Stimulated activated CD4-positive, alpha-beta T cell treated with anti-CD3 and anti-CD28 coated beads, Interleukin-4, amount 100 ng/mL, for 1 hour (primary cell): ENCODE results near the gene MRPL49.

ENCODE experiments used
- DNase-seq: peaks from one replicate; pipeline ENCODE4 v3.0.0-alpha.2; 2020

The MRPL49 gene

GRCh38 chr11:65121865-65122696 lies at the start of gene MRPL49, which contains the start of gene FAU:
MRPL49 (plus strand) TSS chr11:65122321; CDS start chr11:65122347, 26 bp downstream.
FAU (minus strand) TSS chr11:65122134; CDS start chr11:65121813, 321 bp downstream.
- peak; percentile 99 for DNase-seq

- DNase-seq = no peak
These were observed 49.5 kb upstream of the MRPL49 start for GRCh38 chr11:65072631-65072966.

GRCh38 chr11:65077451-65077850 lies 44.7 kb upstream of the MRPL49 start:
- no peak for DNase-seq

- peak; percentile 75 for DNase-seq
These were observed 44.0 kb upstream of the MRPL49 start for GRCh38 chr11:65078151-65078550.

- DNase-seq = no peak
These were observed 43.3 kb upstream of the MRPL49 start for GRCh38 chr11:65078786-65079342.

- no peak for DNase-seq
These were observed 38.8 kb upstream of the MRPL49 start for GRCh38 chr11:65083134-65083833.

GRCh38 chr11:65083834-65084597 lies 38.1 kb upstream of the MRPL49 start, which contains the start of the genes CDCA5 and ZFPL1:
CDCA5 (minus strand) TSS chr11:65084040; CDS start chr11:65083978, 62 bp downstream.
ZFPL1 (plus strand) TSS chr11:65084222; CDS start chr11:65084699, 477 bp downstream.
- DNase-seq = peak; percentile 94

GRCh38 chr11:65084598-65085375 lies 37.3 kb upstream of the MRPL49 start:
- no peak for DNase-seq

- DNase-seq = no peak
These were observed 36.7 kb upstream of the MRPL49 start for GRCh38 chr11:65085446-65085845.

GRCh38 chr11:65086809-65087208 lies 35.3 kb upstream of the MRPL49 start:
- DNase-seq = no peak

GRCh38 chr11:65087216-65087615 lies 34.9 kb upstream of the MRPL49 start:
- no peak for DNase-seq

- no peak for DNase-seq
These were observed 34.3 kb upstream of the MRPL49 start for GRCh38 chr11:65087827-65088226.

- DNase-seq = no peak
These were observed 32.5 kb upstream of the MRPL49 start for GRCh38 chr11:65089621-65090020.

- DNase-seq = no peak
These were observed 31.5 kb upstream of the MRPL49 start for GRCh38 chr11:65090628-65091027.

GRCh38 chr11:65095427-65095826 lies 26.7 kb upstream of the MRPL49 start:
- no peak for DNase-seq

- DNase-seq = peak; percentile 81
These were observed 25.9 kb upstream of the MRPL49 start, which contains the start of gene VPS51 for GRCh38 chr11:65095974-65096806. VPS51 (plus strand) TSS chr11:65096214; CDS start chr11:65096251, 37 bp downstream.

GRCh38 chr11:65096926-65097325 lies 25.2 kb upstream of the MRPL49 start:
- DNase-seq = no peak

- no peak for DNase-seq
These were observed 21.3 kb upstream of the MRPL49 start for GRCh38 chr11:65100674-65101350.

- no peak for DNase-seq
These were observed 19.7 kb upstream of the MRPL49 start for GRCh38 chr11:65102142-65103095.
